SU-DHL-6 (cell line): ENCODE measurements around the gene PDE2A.

Source experiments
- H2AFZ ChIP-seq: fragments of 200-600 bp; sonication (generic); 2 replicates; pipeline ENCODE4 v1.6.1; 2014; ENCODE audit warnings: low read depth, mild to moderate bottlenecking, moderate library complexity, mixed read lengths, antibody characterized with exemption, low read length; ENCODE audit not compliant: severe bottlenecking
- H3F3A ChIP-seq: fragments of 200-600 bp; shearing (Covaris generic); 2 replicates; pipeline ENCODE4 v1.6.0; 2016; ENCODE audit warnings: antibody characterized with exemption, mild to moderate bottlenecking; ENCODE audit not compliant: insufficient read depth
- H3K27ac ChIP-seq: fragments of 200-600 bp; sonication (generic); 2 replicates; pipeline ENCODE4 v1.5.1; 2016; ENCODE audit warnings: low read depth, mild to moderate bottlenecking, low read length, moderate library complexity, mixed read lengths
- H3K27me3 ChIP-seq: fragments of 200-600 bp; sonication (generic), shearing (Covaris generic); 2 replicates; pipeline ENCODE4 v1.6.0; 2014; ENCODE audit warnings: mild to moderate bottlenecking, low read length
- H3K36me3 ChIP-seq: fragments of 200-600 bp; sonication (generic); 2 replicates; pipeline ENCODE4 v1.6.1; 2014; ENCODE audit warnings: mild to moderate bottlenecking, low read length, mixed read lengths
- H3K4me2 ChIP-seq: fragments of 300-600, 200-600 bp; shearing (Covaris generic), sonication (generic); 2 replicates; pipeline ENCODE4 v1.6.0; 2014; ENCODE audit warnings: low read length, low read depth, mild to moderate bottlenecking; ENCODE audit not compliant: poor library complexity, severe bottlenecking
- H3K4me3 ChIP-seq: fragments of 200-600 bp; sonication (generic); 2 replicates; pipeline ENCODE4 v1.5.1; 2014; ENCODE audit warnings: antibody characterized with exemption, low read length, mild to moderate bottlenecking, mixed read lengths; ENCODE audit not compliant: insufficient read depth, poor library complexity, severe bottlenecking
- H3K79me2 ChIP-seq: fragments of 200-600 bp; sonication (generic); 2 replicates; pipeline ENCODE4 v1.6.1; 2014; ENCODE audit warnings: mild to moderate bottlenecking, low read length, moderate library complexity; ENCODE audit not compliant: insufficient read depth
- H3K9ac ChIP-seq: fragments of 200-600 bp; sonication (generic); 2 replicates; pipeline ENCODE4 v1.7.0; 2014; ENCODE audit warnings: mild to moderate bottlenecking, low read length
- H3K9me2 ChIP-seq: fragments of 200-600 bp; sonication (generic); replicated peaks from 2 replicates; pipeline ENCODE4 v1.6.1; 2014; ENCODE audit warnings: low read length; ENCODE audit not compliant: insufficient read depth
- H3K9me3 ChIP-seq: fragments of 200-600 bp; sonication (generic); 2 replicates; pipeline ENCODE4 v1.6.1; 2014; ENCODE audit warnings: low read length, mixed read lengths; ENCODE audit not compliant: insufficient read depth
- H4K20me1 ChIP-seq: fragments of 200-600 bp; sonication (generic); 2 replicates; pipeline ENCODE4 v1.6.1; 2014; ENCODE audit warnings: low read depth, mild to moderate bottlenecking, antibody characterized with exemption, low read length, moderate library complexity, mixed read lengths
- EZH2phosphoT487 ChIP-seq: fragments of 200-600 bp; sonication (generic), shearing (Covaris generic); conservative IDR thresholded peaks from 2 replicates; pipeline ENCODE4 v1.6.1; 2018; ENCODE audit warnings: mild to moderate bottlenecking, antibody characterized with exemption, low read length, moderate library complexity, mixed read lengths
- TF ChIP-seq, protein P1 (sequence below): fragments of 200-600 bp; sonication (generic); IDR thresholded peaks from one replicate; pipeline ENCODE4 v1.5.1; 2017; ENCODE audit warnings: antibody characterized with exemption, mild to moderate bottlenecking, low read length, moderate library complexity; ENCODE audit not compliant: insufficient read depth, poor library complexity, severe bottlenecking

PDE2A gene

DNA sequence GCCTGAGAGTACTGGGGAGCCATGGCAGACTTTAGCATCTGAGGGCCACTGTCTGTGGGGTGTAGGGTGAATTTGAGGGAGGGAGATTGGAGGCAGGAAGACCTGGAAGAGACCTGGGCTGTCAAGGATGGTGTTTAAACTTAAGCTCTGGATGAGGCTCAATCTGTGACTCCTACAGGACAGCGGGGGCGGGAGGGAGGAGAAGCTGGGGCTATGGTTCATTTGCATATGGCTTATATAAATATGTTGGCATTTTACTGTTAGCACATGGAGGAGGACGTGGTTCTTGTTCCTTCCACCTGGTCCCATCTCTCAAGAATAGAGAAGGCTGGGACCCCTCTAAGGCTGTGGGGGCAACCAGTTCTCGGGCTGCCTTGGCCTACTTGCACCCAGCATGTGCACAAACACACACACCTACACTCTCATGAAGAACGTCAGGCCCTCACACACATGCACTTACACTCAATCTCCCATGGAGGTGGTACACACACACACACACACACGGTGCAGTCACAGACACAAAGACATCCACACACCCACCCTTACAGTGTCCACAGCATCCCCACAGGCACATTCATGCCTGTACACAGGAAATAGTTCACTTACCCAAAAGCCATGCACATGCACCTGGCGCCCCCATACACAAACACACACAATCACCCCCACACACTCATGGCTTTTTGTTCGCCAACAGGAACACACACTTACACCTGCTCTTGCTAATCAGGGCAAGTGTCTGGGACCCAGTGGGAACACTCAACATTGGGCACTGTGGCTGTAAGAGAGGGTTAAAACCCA, 81.3 kb downstream of the PDE2A start:
- Histone ChIP-seq H3K9ac (no peak overlapping the region), H3K4me2 (no peak overlapping the region)
- TF ChIP-seq, protein P1, sequence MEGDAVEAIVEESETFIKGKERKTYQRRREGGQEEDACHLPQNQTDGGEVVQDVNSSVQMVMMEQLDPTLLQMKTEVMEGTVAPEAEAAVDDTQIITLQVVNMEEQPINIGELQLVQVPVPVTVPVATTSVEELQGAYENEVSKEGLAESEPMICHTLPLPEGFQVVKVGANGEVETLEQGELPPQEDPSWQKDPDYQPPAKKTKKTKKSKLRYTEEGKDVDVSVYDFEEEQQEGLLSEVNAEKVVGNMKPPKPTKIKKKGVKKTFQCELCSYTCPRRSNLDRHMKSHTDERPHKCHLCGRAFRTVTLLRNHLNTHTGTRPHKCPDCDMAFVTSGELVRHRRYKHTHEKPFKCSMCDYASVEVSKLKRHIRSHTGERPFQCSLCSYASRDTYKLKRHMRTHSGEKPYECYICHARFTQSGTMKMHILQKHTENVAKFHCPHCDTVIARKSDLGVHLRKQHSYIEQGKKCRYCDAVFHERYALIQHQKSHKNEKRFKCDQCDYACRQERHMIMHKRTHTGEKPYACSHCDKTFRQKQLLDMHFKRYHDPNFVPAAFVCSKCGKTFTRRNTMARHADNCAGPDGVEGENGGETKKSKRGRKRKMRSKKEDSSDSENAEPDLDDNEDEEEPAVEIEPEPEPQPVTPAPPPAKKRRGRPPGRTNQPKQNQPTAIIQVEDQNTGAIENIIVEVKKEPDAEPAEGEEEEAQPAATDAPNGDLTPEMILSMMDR, result no peak
- no peak for TF ChIP-seq EZH2phosphoT487

DNA sequence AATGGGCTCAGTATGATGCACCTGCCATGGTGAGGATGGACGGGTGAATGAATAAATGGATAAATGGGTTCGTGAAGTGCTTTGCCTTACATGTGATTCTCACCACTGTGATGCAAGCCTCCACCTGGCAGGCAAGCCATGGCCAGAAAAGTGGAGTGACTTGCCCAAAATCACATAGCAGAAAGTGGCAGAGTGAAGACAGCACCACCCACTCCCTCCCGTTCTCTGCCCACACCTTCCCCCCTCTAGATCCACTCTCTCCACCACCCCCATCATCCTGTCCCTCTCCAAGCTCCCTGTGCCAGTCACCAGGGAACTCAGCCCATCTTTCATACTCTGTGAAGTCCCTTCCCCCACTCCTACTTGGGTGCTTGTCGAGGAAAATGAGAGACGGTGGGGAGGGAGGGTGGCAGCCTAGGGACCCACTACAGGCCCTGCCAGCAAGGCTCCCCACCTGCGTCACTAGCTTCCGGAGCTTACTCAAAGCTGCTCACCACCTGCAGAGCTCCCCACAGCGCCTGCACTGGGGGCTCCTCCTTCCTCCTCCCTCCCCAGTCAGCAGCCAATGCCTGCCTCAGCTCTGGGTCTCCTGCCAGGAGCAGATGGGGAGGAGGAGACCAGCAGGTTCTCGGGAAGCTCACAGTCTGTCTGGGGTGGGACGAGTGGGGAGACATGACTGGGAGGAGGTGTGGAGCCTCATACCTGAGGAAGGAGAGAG, 82.3 kb downstream of the PDE2A start:
- H3K79me2 ChIP-seq, result no peaks in the 10 kb centered on the region
- no peak overlapping the region for H3K27ac ChIP-seq
- TF ChIP-seq, protein P1, result no peak
- no peak for TF ChIP-seq EZH2phosphoT487
- H3K9ac ChIP-seq, result no peak overlapping the region
- H3K4me3 ChIP-seq, result no peak overlapping the region
- no peaks in the 10 kb centered on the region for H3K27me3 ChIP-seq
- H2AFZ ChIP-seq, result no peak overlapping the region
- H4K20me1 ChIP-seq, result no peaks in the 10 kb centered on the region
- H3F3A ChIP-seq, result no peaks in the 10 kb centered on the region
- H3K36me3 ChIP-seq, result no peaks in the 10 kb centered on the region
- no peaks in the 10 kb centered on the region for H3K9me3 ChIP-seq
- H3K9me2 ChIP-seq, result no peaks in the 10 kb centered on the region
- no peak overlapping the region for H3K4me2 ChIP-seq

More for the DNA sequence above, 81.3 kb downstream of the PDE2A start:
- Histone ChIP-seq H3F3A (no peaks in the 10 kb centered on the region), H3K9me2 (no peaks in the 10 kb centered on the region), H3K27me3 (no peaks in the 10 kb centered on the region), H4K20me1 (no peaks in the 10 kb centered on the region), H3K36me3 (no peaks in the 10 kb centered on the region), H3K4me3 (no peak overlapping the region), H3K27ac (no peak overlapping the region), H3K79me2 (no peaks in the 10 kb centered on the region), H3K9me3 (no peaks in the 10 kb centered on the region), H2AFZ (no peak overlapping the region)

DNA sequence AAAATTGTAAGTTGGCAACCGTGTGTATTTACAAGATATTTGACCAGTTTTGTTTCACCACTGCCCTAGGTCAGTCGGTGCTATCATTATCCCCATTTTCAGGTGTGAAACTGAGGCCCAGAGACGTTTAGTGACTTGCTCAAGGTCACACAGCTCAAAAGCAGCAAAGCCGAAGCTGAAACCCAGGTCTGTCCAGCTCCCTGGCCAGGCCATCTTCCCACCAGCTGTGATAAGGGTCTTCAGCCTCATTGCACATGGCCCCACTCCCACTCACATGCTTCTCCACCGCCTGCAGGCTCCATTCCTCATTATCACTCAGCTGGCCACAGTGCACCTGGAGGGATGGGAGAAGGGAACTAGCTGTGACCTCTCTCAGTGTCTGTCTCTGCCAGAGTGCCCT, 83.2 kb downstream of the PDE2A start:
- Histone ChIP-seq H3K4me2 (no peak overlapping the region), H2AFZ (no peak overlapping the region), H3K79me2 (no peaks in the 10 kb centered on the region), H3K27me3 (no peaks in the 10 kb centered on the region), H3F3A (no peaks in the 10 kb centered on the region), H3K27ac (no peak overlapping the region), H4K20me1 (no peaks in the 10 kb centered on the region), H3K9me3 (no peaks in the 10 kb centered on the region), H3K9me2 (no peaks in the 10 kb centered on the region), H3K9ac (no peak overlapping the region), H3K36me3 (no peaks in the 10 kb centered on the region), H3K4me3 (no peak overlapping the region)
- no peak for TF ChIP-seq EZH2phosphoT487
- TF ChIP-seq, protein P1, result no peak
